Vagina (tissue), 2 donors: ENCODE measurements around the gene LBP. TPM values are rescaled to one million over a fixed set of nuclear protein-coding genes. Genes with fewer than 3 reads are reported as not detected.
"Not testable (repeated sequence)": the region's sequence is repeated elsewhere in the genome, so short reads cannot be mapped to it uniquely, and the experiment has no call there.

Source experiments
- DNase-seq, 2 donors: peaks; one replicate each; pipeline ENCODE4 v3.0.0-alpha.2; 2017; ENCODE audit errors: extremely low spot score in 2 of 2
- H3K27ac ChIP-seq: fragments of 200-600 bp; sonication (generic); one replicate; pipeline ENCODE4 v1.5.1; 2019
- H3K27me3 ChIP-seq: fragments of 200-600 bp; sonication (generic); one replicate; pipeline ENCODE4 v1.5.1; 2019
- H3K36me3 ChIP-seq, 2 donors: fragments of 200-600 bp; sonication (generic); one replicate each; pipeline ENCODE4 v1.5.1; 2017 to 2019
- H3K4me1 ChIP-seq: fragments of 200-600 bp; sonication (generic); one replicate; pipeline ENCODE4 v1.5.1; 2019
- H3K4me3 ChIP-seq, 2 donors: fragments of 200-600 bp; sonication (generic); 1 replicate in 1 of 2; 2 replicates in 1 of 2; pipeline ENCODE4 v1.5.1; 2016 to 2019
- H3K9me3 ChIP-seq: fragments of 200-600 bp; sonication (generic); one replicate; pipeline ENCODE4 v1.5.1; 2019
- CTCF ChIP-seq, 3 experiments: fragments of 450-650 bp in 2 of 3; fragments of 200-600 bp in 1 of 3; sonication (generic) in 1 of 3; IDR thresholded peaks; one replicate each; pipeline ENCODE4 v1.5.1; 2017 to 2019; ENCODE audit warnings: antibody characterized with exemption in 3 of 3, mild to moderate bottlenecking in 2 of 3, moderate library complexity in 2 of 3
- POLR2A ChIP-seq, 2 donors: fragments of 450-650 bp; IDR thresholded peaks; one replicate each; pipeline ENCODE4 v1.6.1; 2017; ENCODE audit warnings: antibody characterized with exemption in 2 of 2, mild to moderate bottlenecking in 2 of 2, moderate library complexity in 2 of 2
- POLR2AphosphoS5 ChIP-seq, 2 donors: sonication (generic); formaldehyde crosslinking; IDR thresholded peaks; one replicate each; pipeline ENCODE4 v1.9.0; 2017; ENCODE audit warnings: antibody characterized with exemption in 2 of 2, mild to moderate bottlenecking in 2 of 2, low read depth in 1 of 2; ENCODE audit not compliant: insufficient read depth in 1 of 2
- intact Hi-C: fragments of 100-400 bp; cut with DNase I; formaldehyde crosslinking; loops from one replicate; pipeline ENCODE4 v1.15.1; 2023
- total RNA-seq: library from RNA; depleted of rRNA; stranded (reverse); fragments of >200 nt; gene quantifications from one replicate; pipeline ENCODE4 v1.2.3, GENCODE V29; 2016

Gene LBP
- total RNA-seq, 1 donor from 2014 or later, result 0.98 TPM

DNA sequence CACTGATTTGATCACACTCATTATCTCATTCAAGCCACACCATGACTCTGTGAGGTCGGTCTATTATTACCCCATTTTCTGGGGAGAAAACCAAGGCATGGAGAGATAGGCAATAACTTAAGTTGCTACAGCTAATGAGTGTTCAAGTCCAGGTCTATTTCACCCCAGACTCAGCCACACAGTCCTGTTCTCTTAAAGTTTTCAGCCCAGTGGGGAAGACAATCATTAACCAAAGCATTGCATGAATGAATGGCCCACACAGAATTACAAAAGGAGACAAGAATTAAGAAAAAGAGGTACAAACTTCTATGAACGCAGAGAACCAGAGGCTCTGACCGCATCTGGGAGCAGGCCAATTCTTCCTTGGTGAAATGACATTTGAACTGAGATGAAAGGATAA lies 35.2 kb upstream of the LBP start:
- no peak overlapping the region for H3K4me3 ChIP-seq
- no peaks in the 10 kb centered on the region for H3K9me3 ChIP-seq
- H3K36me3 ChIP-seq, result no peaks in the 10 kb centered on the region
- DNase-seq, result no peak
- H3K27ac ChIP-seq, result no peak overlapping the region
- intact Hi-C loops, result no loop called here
- no peaks in the 10 kb centered on the region for H3K27me3 ChIP-seq
- TF ChIP-seq POLR2A (IDR thresholded peaks at IDR 0.05) (no peak), POLR2AphosphoS5 (IDR thresholded peaks at IDR 0.05; ENCODE audit: insufficient read depth in 1 of 2, low read depth in 1 of 2) (no peak), CTCF (IDR thresholded peaks at IDR 0.05) (no peak)
- no peaks in the 10 kb centered on the region for H3K4me1 ChIP-seq

- H3K4me3 ChIP-seq, result no peak overlapping the region
- H3K27me3 ChIP-seq, result no peaks in the 10 kb centered on the region
- H3K36me3 ChIP-seq, result no peaks in the 10 kb centered on the region
- no peak for DNase-seq
- intact Hi-C loops, result no loop called here
- no peak for TF ChIP-seq CTCF (IDR thresholded peaks at IDR 0.05)
- no peak for TF ChIP-seq POLR2A (IDR thresholded peaks at IDR 0.05)
- no peak for TF ChIP-seq POLR2AphosphoS5 (IDR thresholded peaks at IDR 0.05; ENCODE audit: insufficient read depth in 1 of 2, low read depth in 1 of 2)
- H3K27ac ChIP-seq, result no peak overlapping the region
- H3K9me3 ChIP-seq, result no peaks in the 10 kb centered on the region
- H3K4me1 ChIP-seq, result no peaks in the 10 kb centered on the region
These were observed 34.8 kb upstream of the LBP start for GRCh38 chr20:38311491-38311890.

- intact Hi-C loops, result no loop called here
- no peaks in the 10 kb centered on the region for H3K27me3 ChIP-seq
- DNase-seq, result no peak
- no peak overlapping the region for H3K27ac ChIP-seq
- TF ChIP-seq CTCF (IDR thresholded peaks at IDR 0.05) (no peak), POLR2A (IDR thresholded peaks at IDR 0.05) (no peak), POLR2AphosphoS5 (IDR thresholded peaks at IDR 0.05; ENCODE audit: insufficient read depth in 1 of 2, low read depth in 1 of 2) (no peak)
- H3K9me3 ChIP-seq, result no peaks in the 10 kb centered on the region
- H3K4me3 ChIP-seq, result no peak overlapping the region
- no peaks in the 10 kb centered on the region for H3K4me1 ChIP-seq
- no peaks in the 10 kb centered on the region for H3K36me3 ChIP-seq
These were observed 32.6 kb upstream of the LBP start for GRCh38 chr20:38313676-38314075.

DNA sequence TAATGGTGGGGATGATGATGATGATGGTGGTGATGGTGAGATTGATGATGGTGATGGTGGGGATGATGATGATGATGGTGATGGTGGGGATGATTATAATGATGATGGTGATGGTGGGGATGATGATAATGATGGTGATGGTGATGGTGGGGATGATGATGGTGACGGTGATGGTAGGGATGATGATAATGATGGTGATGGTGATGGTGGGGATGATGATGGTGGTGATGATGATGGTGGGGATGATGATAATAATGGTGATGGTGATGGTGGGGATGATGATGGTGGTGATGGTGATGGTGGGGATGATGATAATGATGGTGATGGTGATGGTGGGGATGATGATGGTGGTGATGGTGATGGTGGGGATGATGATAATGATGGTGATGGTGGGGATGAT lies 31.9 kb upstream of the LBP start:
- H3K27ac ChIP-seq, DNase-seq, H3K9me3 ChIP-seq, H3K4me3 ChIP-seq, H3K36me3 ChIP-seq, intact Hi-C loops, H3K27me3 ChIP-seq, H3K4me1 ChIP-seq: not testable (repeated sequence)

DNA sequence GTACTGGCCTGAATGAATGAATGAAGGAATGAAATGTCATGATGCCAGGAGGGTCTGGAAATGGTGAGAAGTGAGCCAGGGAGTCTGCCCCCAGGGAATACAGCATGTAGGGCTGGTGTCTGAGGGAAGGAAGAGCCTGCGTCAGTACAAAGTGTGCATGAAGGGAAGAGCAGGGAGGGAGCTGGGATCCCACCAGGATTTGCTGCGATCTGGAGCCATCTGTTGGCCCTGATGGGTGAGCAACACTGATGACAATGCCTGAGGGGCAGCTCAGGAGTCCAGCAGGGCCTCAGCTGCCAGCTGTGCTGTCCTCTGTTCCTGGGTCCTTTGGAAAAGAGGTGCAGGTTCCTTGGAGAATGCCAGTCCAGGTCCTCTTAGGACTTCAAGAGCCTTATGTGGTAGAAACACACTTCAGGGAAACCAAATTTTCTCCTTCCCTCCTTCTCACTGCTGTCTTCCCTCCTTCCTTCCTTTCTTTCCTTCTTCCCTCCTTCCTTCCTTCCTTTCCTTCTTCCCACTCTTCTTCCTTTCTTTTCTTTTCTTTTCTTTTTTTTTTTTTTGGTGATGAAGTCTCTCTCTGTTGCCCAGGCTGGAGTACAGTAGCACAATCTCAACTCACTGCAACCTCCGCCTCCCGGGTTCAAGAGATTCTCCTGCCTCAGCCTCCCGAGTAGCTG lies 30.9 kb upstream of the LBP start:
- TF ChIP-seq POLR2A (IDR thresholded peaks at IDR 0.05) (no peak), CTCF (IDR thresholded peaks at IDR 0.05) (no peak), POLR2AphosphoS5 (IDR thresholded peaks at IDR 0.05; ENCODE audit: insufficient read depth in 1 of 2, low read depth in 1 of 2) (no peak)

More for the DNA sequence above, 30.9 kb upstream of the LBP start:
- Histone ChIP-seq H3K4me3 (no peak overlapping the region), H3K9me3 (no peaks in the 10 kb centered on the region), H3K36me3 (no peaks in the 10 kb centered on the region), H3K4me1 (no peaks in the 10 kb centered on the region), H3K27me3 (no peaks in the 10 kb centered on the region), H3K27ac (no peak overlapping the region)
- no peak for DNase-seq
- intact Hi-C loops, result no loop called here
